GM19025 (cell line): ENCODE results near the gene RASSF10.

Experiments used
- ATAC-seq: cut with Tn5 transposase; IDR thresholded peaks from one replicate; pipeline ENCODE4 v1.9.1; 2021; ENCODE audit warnings: mild to moderate bottlenecking, low read depth, moderate library complexity; ENCODE audit not compliant: unreplicated experiment

RASSF10 gene

DNA sequence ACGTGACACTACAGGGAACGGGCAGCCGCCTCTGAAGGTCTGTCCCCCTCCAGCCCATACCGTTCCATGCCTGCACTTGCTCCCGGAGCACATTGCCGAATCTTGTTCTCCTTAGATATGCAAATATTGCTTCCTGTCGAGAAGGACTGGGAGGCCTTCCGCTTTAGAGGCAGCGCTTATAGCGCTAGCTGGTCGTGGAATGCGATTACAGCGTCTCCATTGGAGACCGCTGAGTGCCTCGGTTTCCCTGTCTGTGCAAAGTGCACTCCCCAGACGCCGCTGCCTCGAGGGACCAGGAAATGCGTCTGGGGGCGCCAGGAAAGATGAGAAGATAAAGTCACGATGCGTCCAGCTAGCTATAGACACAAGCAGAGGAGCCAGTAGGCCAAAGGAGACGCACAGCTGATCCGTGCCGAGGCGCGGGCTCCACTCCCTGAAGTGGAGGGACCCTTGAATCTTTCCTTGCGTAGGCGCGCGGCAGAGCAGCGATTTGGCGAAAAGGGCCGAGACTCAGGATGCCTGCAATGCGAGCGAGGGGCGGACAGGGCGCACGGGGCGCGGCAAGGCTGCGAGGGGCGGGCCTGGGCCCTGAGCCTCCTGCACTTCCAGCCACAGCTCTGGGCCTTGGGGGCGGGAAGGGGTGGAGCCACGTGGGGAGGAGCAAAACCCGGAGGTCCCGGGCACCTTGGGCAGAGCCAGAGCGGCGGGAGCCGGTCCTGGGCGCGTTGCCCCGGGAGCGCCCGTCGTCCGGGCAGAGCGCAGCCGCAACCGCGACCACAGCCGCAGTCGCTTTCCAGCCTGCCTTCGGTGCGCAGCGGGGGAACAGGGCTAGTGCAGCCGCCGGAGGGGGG lies at the start of gene RASSF10:
Gene RASSF10 (plus strand): TSS at position 692 of the 851 bp plus-strand sequence. CDS start 261 bp downstream, outside the sequence.
- ATAC-seq: no peak

DNA sequence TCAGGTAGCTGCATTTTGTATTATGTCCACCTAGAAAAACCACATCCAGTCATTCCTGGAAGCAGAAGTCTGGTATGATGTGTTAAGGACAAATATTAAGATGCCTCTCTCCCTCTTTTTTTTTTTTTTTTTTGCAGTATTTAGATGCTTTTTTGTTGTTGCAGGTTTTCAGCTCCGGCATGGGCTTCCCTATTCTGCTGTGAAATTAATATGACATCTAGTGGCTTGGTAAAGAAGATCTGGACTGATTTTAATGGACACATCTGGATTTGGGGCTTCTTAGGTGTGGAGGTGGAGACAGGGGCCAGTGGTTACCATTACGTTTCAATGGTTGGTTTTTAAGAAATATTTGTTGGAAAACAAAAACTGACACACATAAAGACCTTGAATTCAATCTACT lies 47.5 kb upstream of the RASSF10 start:
- no peak for ATAC-seq

DNA sequence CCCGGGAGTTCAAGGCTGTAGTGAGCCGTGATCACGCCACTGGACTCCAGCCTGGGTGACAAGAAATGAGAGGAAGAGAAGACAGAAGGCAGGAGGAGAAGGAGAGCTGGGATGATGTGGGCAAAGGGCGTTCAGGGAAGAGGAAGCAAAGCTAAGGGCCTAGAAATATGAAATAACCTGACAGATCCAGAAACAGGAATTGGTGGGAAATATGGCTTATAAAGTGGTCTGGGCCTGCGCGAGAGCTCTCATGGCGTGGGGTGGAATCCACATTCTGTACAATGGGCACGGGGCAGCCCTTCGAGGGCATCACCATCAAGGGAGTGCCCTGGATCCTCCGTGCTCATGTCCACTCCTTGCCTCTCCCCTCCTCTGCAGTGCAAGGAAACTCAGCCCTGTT lies 46.8 kb upstream of the RASSF10 start:
- no peak for ATAC-seq

DNA sequence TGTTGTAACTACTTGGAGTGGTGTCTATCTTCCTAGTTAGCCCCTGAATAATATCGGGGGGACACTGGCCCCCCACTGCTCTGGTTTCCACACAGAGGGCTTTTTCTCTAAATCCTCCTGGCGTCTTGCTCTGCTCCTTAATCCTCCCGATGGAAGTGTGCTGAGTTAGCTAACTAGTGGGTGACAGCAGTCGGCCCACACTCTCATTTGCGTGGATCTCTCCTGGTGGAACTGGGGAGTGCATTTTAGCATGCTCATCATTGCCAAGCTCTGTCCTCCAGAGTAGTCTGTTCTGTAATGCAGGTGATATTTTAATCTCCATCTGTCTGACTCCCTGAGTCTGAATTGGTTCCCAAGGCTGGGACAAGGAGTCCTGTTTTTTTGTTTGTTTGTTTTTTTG lies 46.1 kb upstream of the RASSF10 start:
- ATAC-seq: no peak

DNA sequence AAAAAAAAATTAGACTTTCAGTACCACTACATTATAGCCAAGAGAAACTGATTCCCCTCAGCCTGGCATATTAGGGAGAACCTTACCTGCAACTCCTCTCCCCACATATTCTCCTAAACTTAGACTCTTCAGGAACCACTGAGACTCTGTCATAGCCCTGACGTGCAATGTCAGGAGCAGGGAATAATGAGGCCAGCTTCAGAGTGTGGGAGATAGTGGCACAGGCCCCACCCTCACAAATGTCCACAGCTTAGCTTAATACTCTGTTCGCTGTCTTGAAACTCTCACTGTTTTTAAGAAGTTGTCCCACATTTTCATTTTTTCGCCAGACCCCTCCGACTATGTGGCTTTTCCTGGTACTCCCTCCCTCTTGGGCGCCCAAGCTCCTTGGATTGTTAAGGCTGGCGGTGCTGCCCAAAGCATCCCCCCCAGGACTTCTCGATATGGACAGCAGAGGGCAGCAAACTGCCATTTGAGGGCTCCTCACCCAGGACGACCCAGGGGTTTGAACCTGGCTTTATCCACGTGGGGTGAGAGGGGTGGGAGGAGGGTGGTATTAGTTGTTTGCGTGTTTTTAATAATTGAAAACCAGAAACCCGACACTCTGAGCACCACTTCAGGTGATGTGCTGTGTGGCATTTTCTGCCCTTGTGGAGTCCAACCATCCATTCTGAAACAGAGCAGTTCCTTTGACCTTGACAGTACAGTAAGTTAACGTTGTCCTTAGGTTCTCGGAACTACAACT lies 45.2 kb upstream of the RASSF10 start:
- peak; percentile 76 for ATAC-seq

DNA sequence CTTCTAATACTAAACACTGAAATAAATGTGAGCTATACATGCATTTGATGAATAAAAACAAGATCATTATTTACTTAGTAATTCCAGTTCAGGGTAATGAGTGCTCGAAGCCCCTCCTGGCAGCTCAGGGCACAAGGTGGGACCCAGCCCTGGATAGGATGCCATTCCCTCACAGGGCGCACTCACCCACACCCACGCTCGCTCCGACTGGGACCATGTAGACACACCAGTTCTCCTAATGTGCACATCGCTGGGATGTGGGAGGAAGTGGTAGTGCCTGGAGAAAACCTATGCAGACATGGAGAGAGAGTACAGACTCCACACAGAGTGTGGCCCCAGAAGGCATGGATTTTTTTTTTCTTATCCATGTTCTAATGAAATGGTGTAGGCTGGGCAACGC lies 44.5 kb upstream of the RASSF10 start:
- no peak for ATAC-seq

DNA sequence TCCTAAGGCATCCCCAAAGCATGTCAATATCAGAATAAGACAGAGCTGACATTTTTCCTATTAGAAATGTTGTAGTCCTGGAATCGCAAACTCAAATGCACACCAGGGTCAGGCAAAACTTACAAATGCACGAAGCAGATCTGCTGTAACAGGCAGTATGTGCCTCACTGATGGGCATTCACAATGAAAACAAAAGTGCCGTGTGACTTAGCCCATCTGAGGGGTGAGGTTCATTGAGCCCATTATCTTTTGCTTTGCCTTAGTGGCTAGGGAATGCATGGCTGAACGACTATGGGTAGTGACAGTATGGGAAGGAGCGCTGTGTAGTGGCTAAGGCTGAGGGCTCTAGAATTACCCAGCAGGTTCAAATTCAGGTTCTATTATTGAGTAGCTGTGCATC lies 43.1 kb upstream of the RASSF10 start:
- ATAC-seq: no peak

DNA sequence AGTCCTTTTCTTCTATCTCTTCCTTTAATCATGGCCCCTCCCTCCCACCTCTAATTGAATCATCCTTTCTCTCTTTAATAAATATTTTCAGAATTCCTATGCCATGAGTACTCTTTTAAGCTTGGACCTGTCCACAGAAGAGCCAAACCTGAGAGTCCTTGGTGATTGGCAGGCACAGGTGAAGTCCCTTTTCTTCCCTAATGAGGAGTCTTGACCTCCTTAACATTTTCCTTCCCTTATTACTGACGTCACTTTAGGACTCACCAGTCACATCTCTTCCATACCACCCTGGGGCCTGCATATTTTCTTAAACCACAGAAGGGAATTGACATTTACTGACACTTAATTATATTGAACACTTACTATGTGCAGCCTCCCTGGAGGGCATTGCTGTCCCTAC lies 41.0 kb upstream of the RASSF10 start:
- ATAC-seq: no peak

DNA sequence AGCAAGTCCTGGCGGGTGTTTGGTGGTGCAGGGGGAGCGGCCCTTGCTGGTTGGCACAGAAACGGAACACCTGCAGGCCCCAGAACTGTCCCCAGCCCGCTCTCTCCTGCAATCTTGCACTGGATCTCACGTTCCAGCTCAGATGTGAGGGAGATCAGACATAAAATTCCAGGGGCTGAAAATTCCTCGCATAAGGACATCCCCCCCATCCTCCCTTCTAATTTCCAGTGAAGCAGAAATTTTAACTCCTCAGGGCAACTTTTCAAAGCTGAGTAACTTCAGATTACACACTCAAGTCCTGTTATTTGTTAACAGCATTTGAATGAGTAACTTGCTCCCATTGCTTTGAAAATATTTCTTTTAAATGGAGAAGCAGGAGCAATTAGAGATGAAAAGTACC lies 40.3 kb upstream of the RASSF10 start:
- no peak for ATAC-seq

DNA sequence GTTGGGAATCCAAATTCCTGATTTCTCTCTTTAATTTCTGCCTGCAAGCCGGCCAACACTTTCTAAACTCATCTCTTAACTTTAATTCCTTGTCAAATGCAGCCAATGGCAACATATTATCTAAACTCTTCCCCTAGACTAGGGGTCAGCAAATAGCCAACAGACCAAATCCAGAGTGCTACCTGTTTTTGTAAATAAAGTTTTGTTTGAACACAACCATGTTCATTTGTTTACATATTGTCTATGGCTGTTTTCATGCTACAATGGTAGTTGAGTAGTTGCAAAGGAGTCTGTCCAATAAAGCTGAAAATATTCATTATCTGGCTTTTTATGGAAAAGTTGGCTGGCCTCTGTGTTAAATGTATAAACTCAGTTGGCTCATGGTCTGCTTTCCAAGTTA lies 37.2 kb upstream of the RASSF10 start:
- no peak for ATAC-seq

DNA sequence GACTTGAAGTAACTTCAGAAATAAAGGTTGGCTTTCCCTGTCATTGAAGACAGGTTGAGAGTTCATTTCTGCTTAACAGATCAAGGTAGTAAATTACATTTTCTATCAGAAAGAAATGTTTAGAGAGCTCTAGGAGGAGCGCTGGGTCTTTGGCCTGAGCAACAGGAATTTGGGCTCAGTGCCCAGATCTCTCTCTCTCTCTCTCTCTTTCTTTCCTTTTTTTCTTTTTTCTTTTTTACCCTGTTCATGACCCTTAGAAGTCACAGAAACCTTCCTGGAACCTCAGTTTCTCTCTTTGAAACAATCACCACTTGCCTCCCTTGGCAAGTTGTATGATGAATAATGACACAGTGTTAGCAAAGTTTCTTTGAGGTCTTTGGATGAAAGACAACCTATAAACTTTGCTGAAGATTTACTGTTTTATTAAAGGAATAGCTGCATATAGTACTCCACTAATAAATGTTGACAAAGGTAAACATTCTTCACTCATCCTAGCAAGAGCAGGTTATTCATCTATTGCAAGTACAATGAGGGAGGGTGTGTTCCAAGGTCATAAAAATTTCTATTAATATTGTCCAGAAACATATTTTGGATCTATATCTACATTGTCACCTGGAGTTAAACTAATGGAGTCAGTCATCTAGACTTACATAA lies 35.5 kb upstream of the RASSF10 start:
- no peak for ATAC-seq

DNA sequence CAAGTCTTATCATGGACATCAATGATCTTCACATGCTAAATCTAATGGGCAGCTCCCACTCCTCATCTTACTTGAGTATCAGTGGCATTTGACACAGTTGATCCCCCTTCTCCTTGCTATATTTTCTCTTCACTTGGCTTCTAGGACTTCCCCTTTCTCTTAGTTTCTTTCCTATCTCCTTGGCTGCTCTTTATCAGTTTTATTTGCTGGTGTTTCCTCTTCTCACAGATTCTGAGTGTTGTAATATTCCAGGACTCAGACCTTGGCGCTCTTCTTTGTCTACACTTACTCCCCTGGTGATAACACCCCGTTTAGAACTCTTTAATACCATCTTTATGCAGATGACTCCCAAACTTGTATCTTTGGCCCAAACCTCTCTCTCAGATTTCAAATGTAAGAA lies 33.9 kb upstream of the RASSF10 start:
- ATAC-seq: no peak

DNA sequence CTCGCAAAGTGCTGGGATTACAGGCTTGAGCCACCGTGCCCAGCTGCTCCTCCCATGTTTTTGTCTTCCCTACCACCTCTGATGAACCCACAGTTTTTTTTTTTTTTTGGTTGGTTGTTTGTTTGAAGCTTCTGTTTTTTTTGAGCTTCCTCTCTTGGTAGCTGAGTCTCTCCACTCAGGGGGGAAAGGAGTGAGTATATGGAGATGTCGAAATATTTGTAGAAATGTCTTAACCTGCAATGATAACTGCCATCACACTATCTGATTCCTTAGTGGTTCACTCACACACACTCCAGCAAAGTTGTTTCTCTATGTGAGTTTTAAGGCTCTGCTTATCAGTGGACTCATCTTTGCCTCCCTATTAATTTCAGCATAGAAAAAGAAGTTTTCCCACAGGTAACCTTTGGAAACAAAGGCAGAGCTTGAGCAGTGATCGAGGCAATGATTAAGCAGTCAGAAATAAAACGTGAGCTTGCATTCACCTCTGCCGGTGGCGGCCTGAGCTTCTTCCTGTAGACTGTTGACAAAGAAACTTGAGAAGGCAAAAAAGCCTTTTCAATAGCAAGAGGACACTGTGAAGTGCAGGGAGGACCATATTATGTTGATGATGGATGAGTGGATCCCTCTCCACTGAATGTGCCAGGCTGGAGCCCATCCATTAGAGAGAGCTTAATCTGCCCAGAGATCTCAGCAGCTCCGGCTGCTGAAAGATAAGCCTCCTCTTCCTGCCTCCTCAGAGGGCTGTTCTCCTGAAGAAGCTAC lies 29.0 kb upstream of the RASSF10 start:
- ATAC-seq: no peak

DNA sequence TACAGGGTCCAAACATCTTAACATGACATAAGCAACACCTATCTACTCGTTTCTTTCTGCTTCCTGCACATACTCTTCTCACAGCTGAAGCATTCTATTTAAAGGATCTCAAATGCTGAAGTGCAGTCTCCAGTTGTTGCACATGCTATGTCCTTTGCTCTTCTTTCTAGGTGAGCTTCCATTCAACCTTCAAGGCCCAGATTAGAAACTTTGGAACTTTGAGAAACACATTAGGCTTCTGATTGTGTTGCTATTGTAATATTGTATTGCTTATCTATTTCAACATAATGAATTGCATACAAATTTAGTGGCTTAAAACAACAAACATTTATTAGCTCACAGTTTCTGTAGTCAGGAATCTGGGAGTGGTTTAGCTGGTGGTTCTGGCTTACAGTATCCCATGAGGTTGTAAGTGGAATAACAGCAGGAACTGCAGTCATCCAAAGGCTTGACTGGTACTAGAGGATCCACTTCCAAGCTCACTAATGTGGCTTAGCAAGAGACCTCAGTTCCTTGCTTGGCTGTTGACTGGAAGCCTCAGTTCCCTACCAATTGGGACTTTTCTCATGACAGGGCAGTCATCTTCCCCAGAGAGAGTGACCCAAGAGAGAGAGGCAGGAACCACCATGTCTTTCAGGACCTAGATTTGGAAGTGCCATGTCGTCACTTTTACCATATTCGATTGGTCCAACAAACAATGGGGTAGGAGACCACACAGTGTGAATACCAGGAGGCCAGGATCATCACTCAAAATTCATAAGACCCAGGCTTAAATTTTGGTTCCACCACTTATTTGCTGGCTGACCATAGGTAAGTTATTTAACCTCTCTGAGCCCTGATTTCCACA lies 27.2 kb upstream of the RASSF10 start:
- no peak for ATAC-seq

DNA sequence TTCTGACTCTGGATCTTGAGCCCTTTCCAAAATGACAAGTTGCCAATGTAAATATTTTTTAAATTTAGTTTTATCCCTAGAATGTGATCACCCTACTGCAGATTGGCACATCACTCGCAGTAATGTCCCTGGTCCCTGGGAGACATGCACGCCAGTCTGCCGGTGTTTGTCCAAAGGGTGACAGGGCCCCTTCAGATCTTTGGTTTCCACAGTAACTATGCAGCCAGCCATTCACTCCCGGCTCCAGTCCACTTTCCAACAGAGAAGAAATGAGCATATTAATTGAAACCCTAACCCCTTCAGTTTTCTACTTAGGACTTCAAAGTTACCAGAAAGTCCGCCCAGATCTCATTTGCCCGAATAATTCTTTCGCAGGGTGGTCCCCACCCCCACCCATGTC lies 25.8 kb upstream of the RASSF10 start:
- no peak for ATAC-seq

DNA sequence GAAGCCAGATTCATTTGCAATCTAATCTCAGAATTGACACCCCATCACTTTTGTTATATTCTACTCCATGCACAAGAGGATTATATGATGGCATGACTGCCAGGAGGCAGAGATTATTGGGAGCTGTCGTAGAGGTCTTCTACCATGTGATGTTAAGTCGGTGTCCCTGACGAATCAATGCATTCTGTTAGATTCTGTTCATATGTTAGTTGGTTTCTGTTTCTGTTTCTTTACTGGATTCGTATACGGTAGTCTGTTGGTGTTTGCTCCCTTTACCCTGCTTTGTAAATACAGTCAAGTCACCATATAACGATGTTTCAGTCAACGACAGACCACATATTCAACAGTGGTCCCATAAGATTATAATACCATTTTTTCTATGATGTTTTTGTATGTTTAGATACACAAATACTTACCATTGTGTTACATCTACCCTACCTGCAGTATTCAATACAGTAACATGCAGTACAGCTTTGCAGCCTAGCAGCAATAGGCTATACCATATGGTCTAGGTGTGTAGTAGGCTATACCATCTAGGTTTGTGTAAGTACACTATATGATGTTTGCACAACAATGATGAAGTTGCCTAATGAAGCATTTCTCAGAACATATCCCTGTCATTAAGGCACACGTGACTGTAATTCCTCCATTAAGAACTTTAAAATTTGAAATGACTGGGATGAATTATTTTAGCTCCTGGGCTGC lies 22.8 kb upstream of the RASSF10 start:
- no peak for ATAC-seq

DNA sequence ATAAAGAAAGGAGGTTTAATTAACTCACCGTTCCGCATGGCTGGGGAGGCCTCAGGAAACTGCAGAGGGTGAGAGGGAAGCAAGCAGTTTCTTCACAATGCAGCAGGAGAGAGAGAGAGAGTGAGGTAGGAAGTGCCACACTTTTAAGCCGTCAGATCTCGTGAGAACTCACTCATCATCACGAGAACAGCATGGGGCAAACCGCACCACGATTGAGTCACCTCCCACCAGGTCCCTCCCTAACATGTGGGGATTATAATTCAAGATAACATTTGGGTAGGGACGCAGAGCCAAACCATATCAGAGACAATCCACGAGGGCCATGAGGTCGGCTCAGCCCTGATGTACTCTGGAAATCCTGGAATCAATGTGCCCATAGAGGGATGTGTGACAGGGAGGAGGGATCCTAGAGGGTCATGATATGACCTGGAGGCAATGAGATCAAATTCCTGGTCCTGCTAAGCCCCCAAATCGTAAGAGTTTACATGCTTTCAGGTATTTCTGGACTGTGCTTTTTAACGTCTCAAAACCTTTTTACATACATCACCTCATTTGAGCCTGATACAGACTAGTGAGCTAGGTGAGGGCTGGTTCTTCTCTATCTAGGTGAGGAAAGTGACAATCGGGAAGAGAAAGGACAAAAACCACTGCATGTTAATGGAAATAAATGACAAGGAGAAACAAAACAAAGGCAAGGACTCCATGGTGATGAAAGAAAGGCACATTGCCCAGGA lies 19.5 kb upstream of the RASSF10 start:
- ATAC-seq: no peak

DNA sequence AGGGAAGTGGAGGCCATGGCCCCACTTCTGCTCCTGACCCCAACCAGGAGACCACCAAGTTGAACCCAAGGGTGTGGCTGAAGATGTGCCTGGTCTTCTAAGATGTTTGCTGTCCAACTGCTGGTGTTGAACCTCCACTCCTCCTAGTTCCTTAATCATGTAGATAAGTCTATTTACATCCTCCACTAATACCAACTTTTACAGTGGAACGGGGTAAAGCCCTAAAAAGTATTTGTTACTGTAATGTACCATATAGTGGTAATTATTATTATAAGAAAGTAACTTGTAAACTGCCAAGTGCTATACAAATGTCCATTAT lies 19.0 kb upstream of the RASSF10 start:
- no peak for ATAC-seq

DNA sequence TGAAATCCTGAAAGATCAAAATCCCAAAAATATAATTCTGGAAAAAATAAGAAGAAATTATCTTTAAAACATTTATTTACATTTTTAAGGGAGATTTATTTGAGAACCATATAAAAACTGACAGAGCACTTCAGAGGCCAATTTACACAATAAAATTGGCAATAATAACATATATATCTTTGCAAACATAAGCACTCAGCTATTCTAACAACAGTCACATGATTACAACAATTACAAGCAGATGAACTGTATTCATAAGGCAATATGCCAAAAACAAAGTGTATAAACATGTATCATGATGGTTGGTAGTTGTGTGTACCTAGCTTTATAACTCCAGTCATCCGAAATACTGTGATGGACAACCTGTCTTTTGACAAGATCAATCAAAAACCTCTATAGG lies 17.7 kb upstream of the RASSF10 start:
- no peak for ATAC-seq
